PFSK-1 (cell line): ENCODE data around the gene HK3.

Experiments used
- FOXP2 ChIP-seq: optimal IDR thresholded peaks from 2 replicates; pipeline ENCODE3; 2011; ENCODE audit warnings: borderline replicate concordance, control low read depth, inconsistent platforms; ENCODE audit not compliant: insufficient read depth; ENCODE audit errors: extremely low read length, extremely low read depth
- POLR2AphosphoS5 ChIP-seq: IDR thresholded peaks from 2 replicates; pipeline ENCODE4 v1.6.1; 2012; ENCODE audit warnings: low read depth, mild to moderate bottlenecking, control low read depth, low read length, moderate library complexity
- SIN3A ChIP-seq: IDR thresholded peaks from 2 replicates; pipeline ENCODE4 v1.6.1; 2012; ENCODE audit warnings: mild to moderate bottlenecking, low read length, moderate library complexity, borderline replicate concordance; ENCODE audit not compliant: insufficient read depth
- TAF1 ChIP-seq: IDR thresholded peaks from 2 replicates; pipeline ENCODE4 v1.6.1; 2012; ENCODE audit warnings: low read length, control low read depth, borderline replicate concordance; ENCODE audit not compliant: insufficient read depth
- TF ChIP-seq, protein P1 (sequence below), 2 experiments: IDR thresholded peaks; 2 replicates each; pipeline versions ENCODE4 v1.6.1 to v1.8.0; 2011 to 2012; ENCODE audit warnings: low read depth in 2 of 2, low read length in 2 of 2, control low read depth in 1 of 2, inconsistent platforms in 1 of 2, mild to moderate bottlenecking in 1 of 2, moderate library complexity in 1 of 2; ENCODE audit not compliant: insufficient read depth in 1 of 2

HK3 gene

GRCh38 chr5:176906126-176906525 lies 7.0 kb upstream of the HK3 start:
- TF ChIP-seq TAF1 (no peak), FOXP2 (no peak), POLR2AphosphoS5 (no peak), SIN3A (no peak)
- TF ChIP-seq, protein P1, sequence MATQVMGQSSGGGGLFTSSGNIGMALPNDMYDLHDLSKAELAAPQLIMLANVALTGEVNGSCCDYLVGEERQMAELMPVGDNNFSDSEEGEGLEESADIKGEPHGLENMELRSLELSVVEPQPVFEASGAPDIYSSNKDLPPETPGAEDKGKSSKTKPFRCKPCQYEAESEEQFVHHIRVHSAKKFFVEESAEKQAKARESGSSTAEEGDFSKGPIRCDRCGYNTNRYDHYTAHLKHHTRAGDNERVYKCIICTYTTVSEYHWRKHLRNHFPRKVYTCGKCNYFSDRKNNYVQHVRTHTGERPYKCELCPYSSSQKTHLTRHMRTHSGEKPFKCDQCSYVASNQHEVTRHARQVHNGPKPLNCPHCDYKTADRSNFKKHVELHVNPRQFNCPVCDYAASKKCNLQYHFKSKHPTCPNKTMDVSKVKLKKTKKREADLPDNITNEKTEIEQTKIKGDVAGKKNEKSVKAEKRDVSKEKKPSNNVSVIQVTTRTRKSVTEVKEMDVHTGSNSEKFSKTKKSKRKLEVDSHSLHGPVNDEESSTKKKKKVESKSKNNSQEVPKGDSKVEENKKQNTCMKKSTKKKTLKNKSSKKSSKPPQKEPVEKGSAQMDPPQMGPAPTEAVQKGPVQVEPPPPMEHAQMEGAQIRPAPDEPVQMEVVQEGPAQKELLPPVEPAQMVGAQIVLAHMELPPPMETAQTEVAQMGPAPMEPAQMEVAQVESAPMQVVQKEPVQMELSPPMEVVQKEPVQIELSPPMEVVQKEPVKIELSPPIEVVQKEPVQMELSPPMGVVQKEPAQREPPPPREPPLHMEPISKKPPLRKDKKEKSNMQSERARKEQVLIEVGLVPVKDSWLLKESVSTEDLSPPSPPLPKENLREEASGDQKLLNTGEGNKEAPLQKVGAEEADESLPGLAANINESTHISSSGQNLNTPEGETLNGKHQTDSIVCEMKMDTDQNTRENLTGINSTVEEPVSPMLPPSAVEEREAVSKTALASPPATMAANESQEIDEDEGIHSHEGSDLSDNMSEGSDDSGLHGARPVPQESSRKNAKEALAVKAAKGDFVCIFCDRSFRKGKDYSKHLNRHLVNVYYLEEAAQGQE (IDR thresholded peaks at IDR 0.05; ENCODE audit: insufficient read depth in 1 of 2, low read depth in 2 of 2, low read length in 2 of 2), result no peak

GRCh38 chr5:176904276-176904675 lies 5.1 kb upstream of the HK3 start:
- TF ChIP-seq SIN3A, result no peak
- no peak for TF ChIP-seq FOXP2
- TF ChIP-seq, protein P1 (IDR thresholded peaks at IDR 0.05; ENCODE audit: insufficient read depth in 1 of 2, low read depth in 2 of 2, low read length in 2 of 2), result no peak
- TF ChIP-seq TAF1, result no peak
- no peak for TF ChIP-seq POLR2AphosphoS5

DNA sequence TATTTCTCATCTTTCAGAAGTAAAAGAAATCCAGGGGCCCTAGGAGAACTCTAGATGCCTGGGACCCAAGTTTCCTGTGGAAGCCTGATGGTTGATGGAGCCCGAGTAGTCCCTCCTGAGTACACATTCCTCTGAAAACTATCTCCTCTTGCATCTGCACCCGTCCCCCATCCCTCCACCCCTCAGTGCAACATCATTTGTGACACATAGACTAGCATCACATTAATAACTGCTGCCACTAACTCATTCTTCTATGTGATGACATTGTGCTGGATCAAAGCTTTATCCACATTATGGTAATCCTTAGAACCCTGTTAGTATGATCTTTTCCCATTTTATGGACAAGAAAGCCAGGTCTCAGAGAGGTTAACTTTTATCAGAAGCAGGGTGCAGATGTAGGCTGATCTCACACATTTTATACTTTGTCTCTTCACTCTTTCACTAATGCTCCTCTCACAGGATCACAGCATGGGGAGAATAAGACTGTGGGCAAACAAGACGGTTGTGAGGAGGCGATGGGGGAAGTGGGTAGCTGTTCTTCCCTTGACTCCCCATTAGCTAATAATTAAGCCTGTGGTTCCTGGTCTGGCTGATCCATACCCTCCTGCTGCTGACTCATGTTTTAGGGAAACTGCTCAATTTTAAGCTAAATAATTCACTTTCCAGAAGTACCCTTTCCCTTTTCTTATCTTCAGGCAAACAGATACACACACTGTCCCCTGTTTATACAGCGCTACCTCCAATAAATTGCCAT lies 3.9 kb upstream of the HK3 start:
- TF ChIP-seq TAF1 (no peak), FOXP2 (no peak), SIN3A (no peak), POLR2AphosphoS5 (no peak)
- TF ChIP-seq, protein P1 (IDR thresholded peaks at IDR 0.05; ENCODE audit: insufficient read depth in 1 of 2, low read depth in 2 of 2, low read length in 2 of 2), result no peak

GRCh38 chr5:176902102-176902814 lies 3.1 kb upstream of the HK3 start:
- TF ChIP-seq FOXP2, result no peak
- no peak for TF ChIP-seq TAF1
- no peak for TF ChIP-seq POLR2AphosphoS5
- TF ChIP-seq SIN3A, result no peak
- TF ChIP-seq, protein P1 (IDR thresholded peaks at IDR 0.05; ENCODE audit: insufficient read depth in 1 of 2, low read depth in 2 of 2, low read length in 2 of 2), result no peak
